Activated CD4-positive, alpha-beta T cell treated with anti-CD3 and anti-CD28 coated beads, Interleukin-2, amount 50 U/mL, for 48 hours (primary cell): Measurements from ENCODE around the gene TMEM143.
A peak's percentile ranks its signal among the peaks of the same experiment; 100 is the strongest.
"Not testable (repeated sequence)": the region's sequence is repeated elsewhere in the genome, so short reads cannot be mapped to it uniquely, and the experiment has no call there.

ENCODE experiments used
- DNase-seq, 2 experiments: peaks; one replicate each; pipeline ENCODE4 v3.0.0-alpha.2; 2020

TMEM143 gene

GRCh38 chr19:48390188-48391099 lies 26.7 kb upstream of the TMEM143 start:
- DNase-seq = peak; percentile 64 to 68

DNA sequence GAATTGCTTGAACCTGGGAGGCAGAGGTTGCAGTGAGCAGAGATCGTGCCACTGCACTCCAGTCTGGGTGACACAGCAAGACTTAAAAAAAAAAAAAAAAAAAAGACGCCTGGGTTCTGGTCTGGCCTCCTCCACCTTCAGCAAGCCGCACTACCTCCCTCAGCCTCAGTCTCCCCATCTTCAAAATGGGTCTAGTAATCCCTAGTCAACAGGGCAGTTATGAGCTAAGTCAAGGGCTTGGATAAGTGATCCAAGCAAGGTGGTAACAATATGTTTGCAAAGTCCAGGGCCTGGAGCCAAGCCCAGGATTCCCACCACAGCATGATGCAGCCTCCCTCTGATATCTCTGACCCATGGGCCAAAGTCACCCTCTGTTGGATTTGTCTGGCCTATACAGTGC lies 23.2 kb upstream of the TMEM143 start:
- DNase-seq = no peak

DNA sequence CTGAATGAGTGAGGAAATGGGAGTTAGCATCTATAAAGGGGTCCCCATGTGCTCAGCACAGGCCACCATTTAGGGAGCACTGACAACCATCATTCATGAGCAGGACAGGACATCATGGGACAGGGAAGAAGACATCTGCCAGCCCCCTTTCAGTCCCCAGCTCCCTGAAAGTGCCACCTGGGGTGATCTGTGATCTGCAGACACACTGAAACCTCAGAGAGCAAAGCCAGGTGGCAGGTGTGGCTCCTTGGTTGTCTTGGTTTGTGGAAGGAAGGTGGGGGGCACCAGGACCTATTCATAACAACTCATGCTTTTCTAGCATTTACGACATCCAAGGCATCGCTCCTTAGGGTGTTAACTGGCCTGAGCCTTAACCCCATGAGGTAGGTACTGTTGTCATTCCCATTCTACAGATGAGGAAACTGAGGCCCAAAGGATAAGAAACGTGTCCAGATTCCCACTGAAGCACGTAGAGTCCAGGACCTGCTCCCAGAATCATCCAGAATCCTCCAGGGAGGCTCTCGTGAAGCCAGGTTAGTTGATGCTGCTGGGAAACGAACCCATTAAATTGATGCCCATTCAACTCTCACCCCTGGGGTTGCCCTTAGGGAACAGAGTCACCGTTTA lies 21.8 kb upstream of the TMEM143 start:
- no peak for DNase-seq

GRCh38 chr19:48382286-48382685 lies 18.5 kb upstream of the TMEM143 start:
- no peak for DNase-seq

GRCh38 chr19:48381178-48381950 lies 17.6 kb upstream of the TMEM143 start:
- no peak for DNase-seq

DNA sequence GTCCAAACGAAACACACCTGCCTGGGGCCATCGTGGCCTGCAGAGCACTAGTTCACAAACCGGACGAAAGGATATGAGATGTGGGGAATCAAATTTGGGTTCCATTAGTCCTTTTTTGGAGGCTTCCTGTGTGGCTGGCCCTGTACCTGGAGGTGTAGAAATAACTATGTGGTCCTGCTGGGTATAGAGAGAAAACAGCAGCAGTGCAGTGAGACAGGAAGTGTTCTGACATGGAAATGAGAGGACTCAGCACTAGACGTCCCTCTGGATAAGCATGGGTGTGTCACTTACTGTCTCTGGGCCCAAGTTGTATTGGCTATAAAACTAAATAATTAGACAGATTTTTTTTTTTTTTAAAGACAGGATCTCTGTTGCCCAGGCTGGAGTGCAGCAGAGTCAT lies 15.3 kb upstream of the TMEM143 start:
- no peak for DNase-seq

- no peak for DNase-seq
Measured at GRCh38 chr19:48378194-48378570, 14.4 kb upstream of the TMEM143 start.

GRCh38 chr19:48373567-48373966 lies 9.8 kb upstream of the TMEM143 start:
- DNase-seq = no peak

GRCh38 chr19:48372904-48373303 lies 9.2 kb upstream of the TMEM143 start:
- no peak for DNase-seq

DNA sequence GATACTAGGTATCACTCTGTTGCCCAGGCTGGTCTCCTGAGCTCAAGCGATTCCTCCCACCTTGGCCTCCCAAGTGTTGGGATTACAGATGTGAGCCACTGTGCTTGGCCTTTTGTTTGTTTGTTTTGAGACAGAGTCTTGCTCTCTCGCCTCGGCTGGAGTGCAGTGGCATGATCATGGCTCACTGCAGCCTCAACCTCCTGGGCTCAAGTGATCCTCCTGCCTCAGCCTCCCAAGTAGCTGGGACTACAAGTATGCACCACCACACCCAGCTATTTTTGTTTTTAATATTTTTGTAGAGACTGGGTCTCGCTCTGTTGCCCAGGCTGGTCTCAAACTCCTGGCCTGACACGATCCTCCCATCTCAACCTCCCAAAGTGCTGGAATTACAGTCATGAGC lies 8.0 kb upstream of the TMEM143 start:
- DNase-seq = not testable (repeated sequence)

GRCh38 chr19:48371367-48371766 lies 7.6 kb upstream of the TMEM143 start:
- no peak for DNase-seq

- DNase-seq = no peak
Measured at GRCh38 chr19:48370955-48371354, 7.2 kb upstream of the TMEM143 start.

DNA sequence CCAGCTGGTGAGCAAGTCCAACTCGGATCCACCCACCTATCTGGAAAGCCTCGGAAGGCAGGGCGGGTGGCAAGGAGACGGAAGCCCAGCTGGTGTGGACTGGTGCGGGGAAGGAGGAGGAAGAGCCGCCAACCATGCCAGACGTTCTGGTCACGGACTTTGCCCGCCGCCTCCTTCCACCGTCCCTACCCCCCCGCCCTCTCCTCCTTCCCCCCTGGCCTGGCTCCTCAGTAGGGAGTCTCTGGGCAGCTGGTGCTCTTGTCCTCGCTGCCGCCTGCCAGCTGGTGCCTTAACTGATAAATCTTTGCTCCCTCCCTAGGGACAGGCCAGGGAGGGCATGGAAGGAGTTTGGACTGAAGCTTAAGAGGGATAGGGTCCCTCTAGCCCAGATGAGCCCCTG lies 5.2 kb upstream of the TMEM143 start:
- no peak for DNase-seq

DNA sequence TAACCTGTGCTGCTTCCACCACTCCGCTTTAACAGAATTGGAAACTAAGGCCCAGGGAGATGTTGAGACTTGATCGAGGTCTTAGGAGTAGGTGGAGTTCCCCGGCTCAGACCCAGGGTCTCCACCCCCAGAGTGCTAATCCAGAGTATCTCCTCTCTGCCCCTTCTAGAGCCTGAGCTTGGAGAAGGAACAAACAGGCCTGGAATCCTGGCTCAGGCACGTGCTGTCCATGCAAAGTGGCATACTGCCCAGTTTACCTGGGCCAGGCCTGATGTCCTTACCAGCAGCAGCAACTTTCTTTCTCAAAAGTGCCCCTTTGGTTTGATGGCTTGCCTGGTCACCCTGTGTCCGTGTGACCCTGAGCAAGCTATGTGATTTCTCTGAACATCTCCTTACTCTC lies 4.1 kb upstream of the TMEM143 start:
- no peak for DNase-seq

GRCh38 chr19:48365602-48366001 lies 1.9 kb upstream of the TMEM143 start:
- no peak for DNase-seq

- no peak for DNase-seq
Measured at GRCh38 chr19:48364598-48365348, 1.0 kb upstream of the TMEM143 start.

GRCh38 chr19:48363500-48363809 lies 285 bp downstream of the TMEM143 start:
- no peak for DNase-seq

DNA sequence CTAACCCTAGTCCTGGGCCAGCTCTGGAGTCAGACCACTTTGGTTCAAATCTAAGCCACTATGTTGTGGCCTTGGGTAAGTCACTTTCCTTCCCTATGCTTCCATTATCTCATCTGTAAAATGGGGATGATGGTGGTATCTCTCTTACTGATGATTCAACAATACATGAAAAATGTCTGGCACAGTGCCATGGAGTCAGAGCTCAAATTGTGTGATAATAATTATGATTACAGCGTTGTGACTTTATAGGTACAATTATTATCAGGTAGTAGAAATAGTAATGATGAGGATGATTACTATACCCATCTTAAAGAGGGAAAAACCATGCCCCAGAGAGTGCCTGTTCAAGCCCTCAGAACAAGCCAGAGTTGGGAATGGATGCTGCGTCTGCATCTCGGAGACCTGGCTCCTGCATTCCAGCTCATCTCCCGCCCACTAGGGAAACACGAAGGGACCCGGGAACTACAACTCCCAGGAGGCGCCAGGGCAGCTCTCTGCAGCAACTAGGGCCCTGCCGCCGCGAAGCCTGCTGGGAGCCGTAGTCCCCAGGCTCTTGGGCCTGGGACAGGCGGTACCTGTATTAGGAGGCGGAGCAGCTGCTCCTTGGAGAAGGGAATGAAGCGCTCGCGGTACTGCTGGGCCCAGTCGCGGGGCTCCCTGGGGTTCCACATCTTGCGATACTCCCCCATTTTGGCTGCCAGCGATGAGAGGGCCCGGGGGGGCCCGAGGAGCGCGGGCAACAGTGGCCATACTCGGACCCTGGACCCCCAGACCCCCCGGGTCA lies 832 bp downstream of the TMEM143 start:
- peak; percentile 90 to 93 for DNase-seq

DNA sequence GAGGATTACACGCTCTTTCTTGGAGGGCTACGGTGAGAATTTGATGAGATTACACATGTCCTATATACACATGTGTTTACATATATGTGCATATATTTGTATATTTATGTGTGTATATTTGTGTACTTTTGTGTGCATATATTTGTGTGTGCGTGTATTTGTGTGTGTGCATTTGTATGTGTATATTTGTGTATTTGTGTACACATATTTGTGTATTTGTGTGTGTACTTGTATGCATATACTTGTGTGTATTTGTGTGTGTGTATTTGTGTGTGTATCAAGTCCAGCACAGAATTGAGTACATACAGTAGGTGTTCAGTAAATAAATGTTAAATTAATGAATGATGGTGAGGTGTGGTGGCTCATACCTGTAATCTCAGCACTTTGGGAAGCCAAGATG lies 1.8 kb downstream of the TMEM143 start:
- DNase-seq = no peak

- DNase-seq = no peak
Measured at GRCh38 chr19:48359123-48359522, 4.6 kb downstream of the TMEM143 start.

- DNase-seq = no peak
Measured at GRCh38 chr19:48355365-48355954, 8.3 kb downstream of the TMEM143 start.
